HuH-7.5 (cell line): ENCODE data around the gene HS6ST3.
"Not testable (repeated sequence)": the region's sequence is repeated elsewhere in the genome, so short reads cannot be mapped to it uniquely, and the experiment has no call there.

ENCODE experiments used
- DNase-seq: peaks from one replicate; pipeline ENCODE4 v3.0.0; 2011; ENCODE audit warnings: low spot score

The HS6ST3 gene

GRCh38 chr13:96444676-96445075, 354.8 kb downstream of the HS6ST3 start:
- no peak for DNase-seq

DNA sequence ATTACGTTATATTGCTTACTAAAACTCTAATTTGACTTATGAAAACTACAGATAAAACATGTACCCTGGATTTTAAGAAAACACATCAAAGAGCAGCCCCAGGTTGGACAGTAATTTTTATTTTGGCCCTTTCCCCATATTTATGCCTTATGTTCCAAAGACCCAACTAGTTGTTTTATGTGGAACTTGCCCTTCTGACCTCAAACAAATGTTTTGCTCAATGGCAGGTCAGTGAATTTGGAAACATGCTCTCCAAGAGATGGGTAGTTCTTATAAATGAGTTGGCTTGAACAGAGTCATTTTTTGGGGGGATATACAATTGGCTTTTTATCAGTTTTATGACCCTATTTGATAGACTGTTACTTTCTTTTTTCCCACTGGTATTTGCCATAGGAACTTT, 360.0 kb downstream of the HS6ST3 start:
- no peak for DNase-seq

DNA sequence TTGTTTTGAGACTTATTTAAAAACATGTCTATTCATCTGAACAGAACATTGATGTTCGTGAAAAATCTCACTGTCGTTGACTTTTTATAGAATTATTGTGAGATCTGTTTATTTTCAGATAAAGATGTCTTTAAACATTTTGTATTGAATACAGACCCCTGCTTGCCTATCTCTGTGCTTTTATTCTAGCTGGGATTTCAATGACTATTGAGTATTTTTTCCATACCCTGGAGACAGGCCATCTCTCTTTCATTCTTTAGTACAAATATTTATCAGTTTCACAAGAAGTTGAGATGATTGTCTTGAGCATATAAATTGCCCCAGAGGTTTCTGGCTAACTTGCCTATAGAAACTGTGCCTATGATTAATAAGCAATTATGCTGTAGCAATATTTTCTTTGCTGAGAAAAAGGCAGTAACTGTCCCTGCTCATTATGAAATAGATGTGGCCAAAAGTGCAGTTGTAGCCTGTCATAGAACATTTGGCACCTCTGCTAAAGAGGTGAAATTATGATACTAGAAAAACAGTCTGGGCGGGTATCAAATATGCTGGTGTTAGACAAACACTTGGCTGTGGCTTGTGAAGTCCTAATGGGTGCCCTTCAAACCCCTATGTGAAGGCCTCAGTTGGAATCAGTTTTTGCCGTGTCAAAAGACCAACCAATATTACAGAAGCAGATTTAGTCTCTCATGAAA, 360.6 kb downstream of the HS6ST3 start:
- DNase-seq = no peak

DNA sequence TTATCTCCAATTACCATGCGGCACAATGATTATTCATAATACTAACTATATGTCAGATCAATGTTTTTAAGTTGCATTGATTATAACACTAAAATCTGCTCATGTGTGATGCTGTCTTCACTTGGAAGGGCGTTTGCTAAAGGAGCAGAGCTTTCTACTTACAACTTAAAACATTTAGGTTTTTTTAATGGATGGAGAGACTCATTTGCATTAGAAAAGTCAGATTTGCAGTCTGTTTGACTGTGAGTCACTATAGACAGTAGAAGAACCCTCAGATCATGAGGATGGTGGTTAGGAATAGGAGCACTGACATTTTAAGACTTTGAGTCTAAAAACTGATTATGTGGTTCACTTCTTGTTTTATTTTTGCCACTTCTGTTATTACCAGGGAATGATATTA, 364.6 kb downstream of the HS6ST3 start:
- DNase-seq = no peak

DNA sequence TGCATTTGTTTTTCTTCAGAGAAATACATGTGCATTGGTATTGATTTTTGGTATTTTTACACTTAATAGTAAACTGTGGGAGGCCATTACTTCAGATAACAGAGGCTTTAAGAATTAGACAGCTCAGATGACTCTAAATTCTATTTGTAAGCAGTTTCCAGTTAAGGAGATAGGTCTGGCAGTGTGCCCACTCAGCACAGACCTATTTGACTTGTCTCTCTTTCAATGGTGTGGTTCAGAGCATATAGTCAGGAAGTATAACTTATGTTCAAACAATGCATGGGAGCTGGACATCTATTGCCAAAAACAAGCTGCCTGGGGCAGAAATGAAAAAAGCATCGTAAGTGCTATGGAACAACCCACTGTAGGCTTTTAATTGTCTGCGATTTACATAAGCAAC, 370.7 kb downstream of the HS6ST3 start:
- DNase-seq = no peak

DNA sequence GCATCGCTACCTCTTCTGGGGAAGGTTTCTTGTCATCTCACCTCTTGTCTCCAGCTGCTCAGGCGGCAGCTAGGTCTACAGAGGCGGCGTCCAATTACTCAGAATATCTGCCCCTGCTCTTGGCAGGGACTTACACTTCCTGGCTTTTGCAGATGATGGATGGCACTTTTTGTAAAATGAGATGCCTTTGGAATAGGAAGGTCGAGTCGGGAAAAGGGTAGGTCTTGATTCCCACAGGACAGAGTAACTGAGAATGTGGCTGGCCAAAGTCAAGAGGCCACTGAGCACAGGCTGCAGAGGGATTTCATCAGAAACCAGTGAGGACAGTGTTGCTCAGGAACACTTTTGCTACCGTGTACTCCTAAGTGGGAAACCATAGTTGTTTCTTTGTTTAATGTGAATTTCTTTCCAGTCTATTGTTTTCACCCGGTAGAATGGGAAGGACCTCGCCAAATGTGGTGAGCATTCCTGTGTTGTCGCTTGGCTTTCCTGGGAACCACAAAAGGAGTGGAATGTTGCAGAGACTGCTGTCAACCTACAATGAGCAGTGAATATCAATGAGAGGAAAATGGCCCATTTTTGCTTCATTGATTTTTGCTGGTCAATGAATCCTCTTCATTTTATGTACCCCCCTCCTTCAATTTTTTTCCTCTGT, 383.7 kb downstream of the HS6ST3 start:
- no peak for DNase-seq

DNA sequence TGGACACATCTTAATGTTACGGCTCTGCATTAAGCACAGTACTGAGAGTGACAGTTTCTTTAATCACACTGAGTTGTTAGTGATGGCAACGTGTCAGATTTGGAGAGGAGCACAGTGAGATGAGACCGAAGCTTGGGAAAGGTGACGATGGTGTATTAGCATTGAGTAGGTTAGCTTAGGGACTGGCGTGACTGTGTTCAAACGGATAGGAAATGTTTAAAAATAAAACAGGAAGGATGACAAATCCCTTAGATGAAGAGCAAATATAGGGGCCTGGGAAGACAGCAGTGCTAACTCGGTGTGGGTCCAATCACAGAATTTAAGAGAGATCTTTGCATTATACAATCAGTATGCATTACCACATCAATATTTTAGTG, 384.3 kb downstream of the HS6ST3 start:
- DNase-seq = no peak

- no peak for DNase-seq
Observed at GRCh38 chr13:96475103-96475502, 385.2 kb downstream of the HS6ST3 start.

GRCh38 chr13:96481482-96481881, 391.6 kb downstream of the HS6ST3 start:
- DNase-seq = no peak

GRCh38 chr13:96490496-96490989, 400.6 kb downstream of the HS6ST3 start:
- DNase-seq = no peak

DNA sequence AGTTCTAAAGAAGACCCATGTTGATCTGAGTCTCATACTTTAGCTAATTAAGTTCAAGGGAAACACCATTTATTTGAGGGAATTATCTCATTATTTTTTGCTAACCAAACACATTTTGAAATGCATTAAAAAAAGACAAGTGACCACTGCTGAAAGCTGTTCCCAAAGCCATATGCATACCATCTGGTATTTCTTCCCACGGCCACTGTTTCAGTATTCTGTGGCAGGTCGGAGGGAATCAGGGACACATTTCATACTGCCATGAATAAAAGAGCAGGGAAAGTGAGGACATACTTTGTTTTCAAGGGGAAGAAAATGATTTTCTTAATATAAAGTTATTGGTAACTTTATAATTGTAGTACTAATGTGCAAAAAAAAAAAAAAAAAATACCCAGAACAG, 401.2 kb downstream of the HS6ST3 start:
- DNase-seq = no peak

- DNase-seq = no peak
Observed at GRCh38 chr13:96492766-96493165, 402.9 kb downstream of the HS6ST3 start.

DNA sequence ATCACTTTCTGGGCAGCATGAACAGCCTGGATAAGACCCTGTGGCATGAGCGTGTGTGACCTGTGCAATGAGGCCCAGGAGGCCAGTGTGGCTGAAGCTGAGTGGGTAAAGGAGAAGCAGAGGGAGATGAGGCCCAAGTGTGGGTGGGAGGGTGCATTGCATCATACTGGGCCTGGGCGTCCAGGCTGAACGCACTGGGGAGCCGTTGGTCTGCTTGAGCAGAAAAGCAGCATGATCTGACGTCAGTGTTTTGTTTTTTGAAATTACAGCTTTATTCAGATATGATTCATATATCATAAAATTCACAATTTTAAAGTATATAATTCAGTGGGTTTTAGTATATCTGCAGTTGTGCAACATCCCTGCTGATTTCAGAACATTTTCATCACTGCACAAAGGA, 409.7 kb downstream of the HS6ST3 start:
- no peak for DNase-seq

DNA sequence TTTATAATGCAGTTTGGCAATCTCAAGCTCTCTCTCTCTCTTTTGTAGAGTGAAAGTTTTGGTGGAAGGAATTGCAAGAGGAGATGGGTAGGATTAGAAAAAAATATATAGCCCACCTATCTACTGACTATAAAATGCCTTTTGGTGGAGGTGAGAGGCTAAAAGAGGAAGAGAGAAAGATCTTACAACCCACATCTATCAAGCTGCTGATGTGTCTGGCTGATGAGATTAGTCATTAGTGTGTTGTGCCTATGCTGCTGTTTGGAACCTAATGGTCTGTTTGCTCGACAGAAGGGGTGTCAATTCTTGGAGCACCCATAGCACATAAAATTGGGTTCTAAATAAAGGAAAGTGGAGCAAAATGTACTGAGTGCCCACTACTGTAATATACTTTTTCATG, 411.0 kb downstream of the HS6ST3 start:
- DNase-seq = no peak

DNA sequence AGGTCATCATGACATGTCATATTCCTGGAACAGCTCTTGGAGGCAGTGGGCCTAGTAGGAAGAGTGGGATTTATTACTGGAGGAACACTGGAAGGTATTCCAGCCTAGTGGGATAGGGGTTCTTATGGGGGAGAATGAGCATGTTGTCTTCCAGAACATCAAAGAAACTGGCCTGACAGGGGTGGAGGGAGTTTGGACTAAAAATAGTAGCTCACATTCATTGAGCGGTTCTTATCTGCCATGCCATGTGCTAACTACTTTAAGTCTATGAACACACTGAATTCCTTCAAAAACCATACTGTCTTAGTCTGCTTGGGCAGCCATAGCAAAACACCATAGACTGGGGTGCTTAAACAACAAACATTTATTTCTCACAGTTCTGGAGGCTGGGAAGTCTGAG, 413.6 kb downstream of the HS6ST3 start:
- no peak for DNase-seq

DNA sequence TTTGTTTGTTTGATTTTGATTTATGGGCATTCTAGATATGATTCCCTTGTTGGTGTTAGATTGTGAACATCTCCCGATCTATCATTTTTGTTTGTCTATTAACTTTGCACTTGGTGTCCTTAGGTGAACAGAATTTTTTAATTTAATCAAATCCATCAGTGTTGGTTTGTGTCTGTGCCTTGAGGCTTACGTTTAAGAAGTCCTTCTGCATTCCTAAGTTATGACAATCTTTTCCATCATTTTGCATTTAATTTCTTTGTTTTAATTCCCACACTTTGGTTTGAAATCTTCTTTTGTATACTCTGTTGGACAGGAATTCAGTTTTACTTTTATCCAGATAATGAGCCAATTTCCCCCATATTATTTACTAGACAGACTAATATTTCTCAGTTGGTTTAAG, 421.7 kb downstream of the HS6ST3 start:
- no peak for DNase-seq

GRCh38 chr13:96519380-96519779, 429.5 kb downstream of the HS6ST3 start:
- no peak for DNase-seq

GRCh38 chr13:96524398-96525020, 434.6 kb downstream of the HS6ST3 start:
- DNase-seq = not testable (repeated sequence)

DNA sequence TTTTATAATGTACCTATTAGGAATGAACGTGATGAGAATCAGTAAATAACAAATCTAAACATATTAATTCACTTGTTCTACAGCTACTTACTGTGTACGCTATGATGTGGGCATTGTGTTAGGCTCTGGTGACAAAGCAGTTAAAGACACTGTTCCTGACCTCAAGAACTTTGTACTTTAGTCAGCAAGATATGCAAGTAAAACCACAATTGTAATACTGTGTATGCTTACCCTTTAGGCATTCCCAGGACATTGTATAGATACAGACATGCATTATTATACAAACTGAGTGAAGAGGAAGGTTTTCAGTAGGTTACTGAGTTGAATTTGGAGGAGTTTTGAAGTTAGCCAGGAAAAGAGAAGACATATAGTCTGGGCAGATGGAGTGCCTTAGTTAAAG, 435.8 kb downstream of the HS6ST3 start:
- DNase-seq = no peak

DNA sequence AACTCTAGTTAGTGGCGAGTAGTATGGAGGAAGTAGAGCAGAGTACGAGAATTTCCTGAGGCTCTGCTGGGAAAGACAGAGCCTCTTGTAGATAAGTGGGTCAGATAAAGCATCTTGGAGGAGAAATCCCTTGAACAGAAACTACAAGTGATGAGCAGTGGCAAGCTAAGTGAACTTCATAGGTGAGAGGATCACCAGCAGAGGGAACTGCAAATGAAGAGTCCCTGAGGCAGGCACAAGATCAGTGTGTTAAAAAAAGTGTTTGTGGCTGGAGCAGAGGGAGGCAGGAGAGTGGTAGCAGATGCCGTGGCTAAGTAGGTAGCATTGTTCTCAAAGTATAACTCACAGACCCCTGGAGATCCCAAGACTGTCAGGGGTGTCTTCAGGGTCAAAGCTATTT, 437.6 kb downstream of the HS6ST3 start:
- no peak for DNase-seq

- no peak for DNase-seq
Observed at GRCh38 chr13:96532804-96533203, 442.9 kb downstream of the HS6ST3 start.

DNA sequence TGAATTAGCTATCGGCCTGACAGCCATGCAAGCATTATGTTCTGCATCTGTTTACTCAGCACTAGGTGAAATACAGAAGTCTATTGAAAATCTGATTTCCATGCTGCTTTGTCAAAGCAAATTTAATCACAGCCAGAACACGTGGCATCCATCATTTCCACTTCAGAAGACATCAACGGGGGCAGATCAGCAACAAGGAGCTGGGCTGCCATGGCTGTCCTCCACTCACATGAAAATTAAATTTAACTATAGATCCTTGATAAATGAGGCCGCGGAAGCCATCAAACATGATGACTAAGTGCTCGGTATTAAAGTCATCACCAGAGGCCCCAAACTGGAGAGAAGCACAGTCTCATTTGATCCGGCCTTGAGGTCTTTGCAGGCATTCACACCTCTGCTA, 443.5 kb downstream of the HS6ST3 start:
- DNase-seq = no peak

GRCh38 chr13:96539791-96540190, 449.9 kb downstream of the HS6ST3 start:
- no peak for DNase-seq

DNA sequence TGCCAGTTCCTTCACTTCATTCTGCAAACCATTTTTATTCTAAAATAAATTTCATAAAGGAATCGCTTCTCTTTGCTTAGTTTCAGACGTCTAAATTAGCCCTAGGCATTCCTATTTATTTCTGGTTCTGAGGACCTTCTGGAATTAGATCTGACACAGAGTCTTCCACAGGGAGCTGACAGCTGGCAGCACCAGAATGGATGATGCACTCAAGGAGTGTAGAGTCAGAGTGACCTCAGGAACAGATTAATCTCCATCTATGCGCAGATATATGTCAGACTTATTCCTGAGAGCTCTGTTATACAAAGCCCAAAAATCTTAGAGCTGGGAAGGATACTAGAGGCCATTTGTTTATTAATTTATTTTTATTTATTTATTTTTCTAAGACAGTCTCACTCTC, 450.8 kb downstream of the HS6ST3 start:
- no peak for DNase-seq
